DND-41 (cell line): ENCODE measurements around the gene JARID2.

Experiments used
- ATAC-seq: fragments of 200-7000 bp; cut with Tn5 transposase; 3 replicates; pipeline ENCODE4 v1.9.1; 2021; ENCODE audit warnings: low read depth; ENCODE audit not compliant: insufficient read depth
- DNase-seq: peaks from one replicate; pipeline ENCODE4 v3.0.0-alpha.2; 2020
- H2AFZ ChIP-seq: 2 replicates; pipeline ENCODE4 v1.6.0; 2012; ENCODE audit warnings: low read depth, low read length
- H3K27ac ChIP-seq: 2 replicates; pipeline ENCODE4 v1.5.1; 2012; ENCODE audit warnings: low read length, inconsistent platforms
- H3K27me3 ChIP-seq: fragments of 200-600 bp; sonication (generic); 2 replicates; pipeline ENCODE4 v1.6.0; 2012; ENCODE audit warnings: low read length, mild to moderate bottlenecking, inconsistent platforms; ENCODE audit not compliant: insufficient read depth, poor library complexity
- H3K36me3 ChIP-seq: 2 replicates; pipeline ENCODE4 v1.5.1; 2012; ENCODE audit warnings: low read length, inconsistent platforms; ENCODE audit not compliant: insufficient read depth
- H3K4me1 ChIP-seq: 2 replicates; pipeline ENCODE4 v1.5.1; 2012; ENCODE audit warnings: mild to moderate bottlenecking, low read length; ENCODE audit not compliant: insufficient read depth
- H3K4me2 ChIP-seq: 2 replicates; pipeline ENCODE4 v1.6.0; 2012; ENCODE audit warnings: mild to moderate bottlenecking, moderate library complexity, low read length, inconsistent platforms; ENCODE audit not compliant: insufficient read depth
- H3K4me3 ChIP-seq, 2 experiments: fragments of 200-600 bp in 1 of 2; shearing (Covaris generic) in 1 of 2; 2 replicates each; pipeline ENCODE4 v1.5.1; 2012 to 2016; ENCODE audit warnings: inconsistent platforms in 2 of 2, low read length in 2 of 2, mild to moderate bottlenecking in 2 of 2, low read depth in 1 of 2, moderate library complexity in 1 of 2
- H3K79me2 ChIP-seq: 2 replicates; pipeline ENCODE4 v1.6.0; 2012; ENCODE audit warnings: low read length, inconsistent platforms; ENCODE audit not compliant: insufficient read depth
- H3K9ac ChIP-seq: 2 replicates; pipeline ENCODE4 v1.6.0; 2012; ENCODE audit warnings: low read depth, mild to moderate bottlenecking, inconsistent platforms, low read length, moderate library complexity
- H3K9me3 ChIP-seq: 2 replicates; pipeline ENCODE4 v1.5.1; 2012; ENCODE audit warnings: low read length, moderate library complexity, mild to moderate bottlenecking, inconsistent platforms; ENCODE audit not compliant: insufficient read depth, severe bottlenecking
- H4K20me1 ChIP-seq: 2 replicates; pipeline ENCODE4 v1.6.0; 2012; ENCODE audit warnings: low read length; ENCODE audit not compliant: insufficient read depth
- EZH2 ChIP-seq: IDR thresholded peaks from 3 replicates; pipeline ENCODE4 v1.6.1; 2012; ENCODE audit warnings: borderline replicate concordance, low read depth, mild to moderate bottlenecking, moderate library complexity, low read length, inconsistent platforms; ENCODE audit not compliant: severe bottlenecking
- TF ChIP-seq, protein P1 (sequence below): IDR thresholded peaks from 2 replicates; pipeline ENCODE4 v1.5.1; 2012; ENCODE audit warnings: borderline replicate concordance, low read length, moderate library complexity, mild to moderate bottlenecking; ENCODE audit not compliant: poor library complexity, severe bottlenecking; ENCODE audit errors: extremely low read depth

Gene JARID2

DNA sequence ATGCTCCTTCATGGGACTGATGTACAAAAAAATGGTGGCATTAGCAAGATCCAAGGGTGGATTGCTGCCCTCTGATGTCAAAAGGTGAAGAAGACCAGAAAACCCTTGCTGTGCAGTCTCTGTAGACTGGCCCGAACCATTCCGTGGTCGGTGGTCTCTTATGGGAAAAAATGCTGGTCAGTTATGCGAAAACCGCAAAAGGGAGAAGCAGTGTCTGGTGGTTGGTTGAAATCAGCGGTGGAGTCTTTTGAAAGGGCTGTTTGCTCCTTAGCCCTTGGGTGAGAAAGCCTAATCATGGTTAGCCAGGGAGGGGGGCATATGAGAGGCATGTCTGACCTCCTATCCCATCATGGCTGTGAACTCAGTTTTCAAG lies 308.8 kb downstream of the JARID2 start:
- Histone ChIP-seq H3K27ac (no peak overlapping the region), H4K20me1 (peaks cover 14% of the 10 kb centered on the region), H3K4me1 (peaks cover 11% of the 10 kb centered on the region), H3K9me3 (no peaks in the 10 kb centered on the region), H2AFZ (no peak overlapping the region), H3K9ac (no peak overlapping the region), H3K79me2 (peaks cover 14% of the 10 kb centered on the region), H3K4me2 (no peak overlapping the region), H3K4me3 (no peak overlapping the region), H3K27me3 (no peaks in the 10 kb centered on the region), H3K36me3 (no peaks in the 10 kb centered on the region)
- TF ChIP-seq, protein P1, sequence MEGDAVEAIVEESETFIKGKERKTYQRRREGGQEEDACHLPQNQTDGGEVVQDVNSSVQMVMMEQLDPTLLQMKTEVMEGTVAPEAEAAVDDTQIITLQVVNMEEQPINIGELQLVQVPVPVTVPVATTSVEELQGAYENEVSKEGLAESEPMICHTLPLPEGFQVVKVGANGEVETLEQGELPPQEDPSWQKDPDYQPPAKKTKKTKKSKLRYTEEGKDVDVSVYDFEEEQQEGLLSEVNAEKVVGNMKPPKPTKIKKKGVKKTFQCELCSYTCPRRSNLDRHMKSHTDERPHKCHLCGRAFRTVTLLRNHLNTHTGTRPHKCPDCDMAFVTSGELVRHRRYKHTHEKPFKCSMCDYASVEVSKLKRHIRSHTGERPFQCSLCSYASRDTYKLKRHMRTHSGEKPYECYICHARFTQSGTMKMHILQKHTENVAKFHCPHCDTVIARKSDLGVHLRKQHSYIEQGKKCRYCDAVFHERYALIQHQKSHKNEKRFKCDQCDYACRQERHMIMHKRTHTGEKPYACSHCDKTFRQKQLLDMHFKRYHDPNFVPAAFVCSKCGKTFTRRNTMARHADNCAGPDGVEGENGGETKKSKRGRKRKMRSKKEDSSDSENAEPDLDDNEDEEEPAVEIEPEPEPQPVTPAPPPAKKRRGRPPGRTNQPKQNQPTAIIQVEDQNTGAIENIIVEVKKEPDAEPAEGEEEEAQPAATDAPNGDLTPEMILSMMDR, result no peak
- TF ChIP-seq EZH2, result no peak
- ATAC-seq (no peak), DNase-seq (no peak)

- H3K79me2 ChIP-seq, result peaks cover 12% of the 10 kb centered on the region
- H4K20me1 ChIP-seq, result peaks cover 14% of the 10 kb centered on the region
- no peaks in the 10 kb centered on the region for H3K9me3 ChIP-seq
- H3K27me3 ChIP-seq, result no peaks in the 10 kb centered on the region
- no peak overlapping the region for H3K9ac ChIP-seq
- H3K4me2 ChIP-seq, result no peak overlapping the region
- no peak overlapping the region for H2AFZ ChIP-seq
- H3K27ac ChIP-seq, result no peak overlapping the region
- ATAC-seq (no peak), DNase-seq (no peak)
- H3K4me3 ChIP-seq, result no peak overlapping the region
- TF ChIP-seq EZH2, result no peak
- TF ChIP-seq, protein P1, result no peak
- H3K36me3 ChIP-seq, result no peaks in the 10 kb centered on the region
- peaks cover 11% of the 10 kb centered on the region for H3K4me1 ChIP-seq
Observed at GRCh38 chr6:15555101-15556038, 309.5 kb downstream of the JARID2 start.

- no peaks in the 10 kb centered on the region for H3K36me3 ChIP-seq
- H3K27me3 ChIP-seq, result no peaks in the 10 kb centered on the region
- no peak for DNase-seq
- H3K79me2 ChIP-seq, result peaks cover 8% of the 10 kb centered on the region; the same call in 1 of the 2 replicates
- H3K4me2 ChIP-seq, result no peak overlapping the region
- H3K4me3 ChIP-seq, result no peak overlapping the region
- TF ChIP-seq, protein P1, result no peak
- no peak for TF ChIP-seq EZH2
- no peak overlapping the region for H2AFZ ChIP-seq
- no peak overlapping the region for H3K27ac ChIP-seq
- H3K9ac ChIP-seq, result no peak overlapping the region
- no peaks in the 10 kb centered on the region for H3K9me3 ChIP-seq
- peaks cover 3% of the 10 kb centered on the region; the same call in 1 of the 2 replicates for H3K4me1 ChIP-seq
- peaks cover 4% of the 10 kb centered on the region for H4K20me1 ChIP-seq
- no peak for ATAC-seq
Observed at GRCh38 chr6:15556711-15557110, 310.8 kb downstream of the JARID2 start.
